Small intestine (tissue), 7 donors: ENCODE data around the gene CREB5. TPM values are rescaled to one million over a fixed set of nuclear protein-coding genes. Genes with fewer than 3 reads are reported as not detected.

Experiments
- DNase-seq, 2 donors: peaks; one replicate each; pipeline versions ENCODE4 v3.0.0 to v3.0.0-alpha.2; 2013
- FAIRE-seq: peaks from 2 replicates; lab custom pipeline; 2012; peaks lifted over from hg19 to GRCh38; lab: Jason Lieb, UNC
- H3K27ac ChIP-seq, 3 donors: one replicate each; pipeline ENCODE4 v1.5.1; 2013; ENCODE audit warnings: low read length in 2 of 3, mild to moderate bottlenecking in 2 of 3, control low read depth in 1 of 3, inconsistent platforms in 1 of 3, low read depth in 1 of 3, moderate library complexity in 1 of 3
- H3K27me3 ChIP-seq, 3 donors: one replicate each; pipeline ENCODE4 v1.6.1; 2013; ENCODE audit warnings: low read length in 3 of 3, inconsistent platforms in 1 of 3; ENCODE audit not compliant: control insufficient read depth in 3 of 3, insufficient read depth in 3 of 3
- H3K36me3 ChIP-seq, 3 donors: one replicate each; pipeline ENCODE4 v1.6.1; 2013; ENCODE audit warnings: low read length in 3 of 3, inconsistent platforms in 1 of 3, low read depth in 1 of 3, mild to moderate bottlenecking in 1 of 3, moderate library complexity in 1 of 3; ENCODE audit not compliant: control insufficient read depth in 3 of 3, insufficient read depth in 2 of 3
- H3K4me1 ChIP-seq, 3 donors: one replicate each; pipeline ENCODE4 v1.6.1; 2013; ENCODE audit warnings: low read length in 2 of 3, inconsistent platforms in 1 of 3, low read depth in 1 of 3, mild to moderate bottlenecking in 1 of 3, moderate library complexity in 1 of 3; ENCODE audit not compliant: control insufficient read depth in 3 of 3, insufficient read depth in 2 of 3
- H3K4me3 ChIP-seq, 3 donors: one replicate each; pipeline ENCODE4 v1.5.1; 2013; ENCODE audit warnings: low read length in 3 of 3, control low read depth in 1 of 3, inconsistent platforms in 1 of 3, low read depth in 1 of 3, mild to moderate bottlenecking in 1 of 3, moderate library complexity in 1 of 3
- H3K9me3 ChIP-seq, 2 donors: one replicate each; pipeline ENCODE4 v1.6.1; 2013; ENCODE audit warnings: low read depth in 1 of 2, low read length in 1 of 2; ENCODE audit not compliant: control insufficient read depth in 2 of 2, insufficient read depth in 1 of 2
- WGBS, 3 donors: extraction: QIAGEN DNeasy Blood & Tissue Kit; methylation state at CpG; one replicate each; pipeline ENCODE4 v1.1.7; 2013; 5-methylcytosine and 5-hydroxymethylcytosine counted together
- polyA plus RNA-seq, 4 donors: library from polyadenylated mRNA; stranded (reverse) in 3 of 4; unstranded in 1 of 4; fragments of 200-250 nt in 3 of 4; fragments of 120-200 nt in 1 of 4; gene quantifications; one replicate each; pipeline versions ENCODE4 v1.2.1 to v1.2.3, GENCODE V29; 2013
- donor health status: healthy with polysubstance abuse.
- donor health status: control.
- donor health status: control.
- donor health status: Bipolar disorder and iron deficiency.
- donor health status: healthy.

The CREB5 gene
- polyA plus RNA-seq, 4 donors, result 0.27 to 3.0 (median 1.8) TPM; not detected in 1

DNA sequence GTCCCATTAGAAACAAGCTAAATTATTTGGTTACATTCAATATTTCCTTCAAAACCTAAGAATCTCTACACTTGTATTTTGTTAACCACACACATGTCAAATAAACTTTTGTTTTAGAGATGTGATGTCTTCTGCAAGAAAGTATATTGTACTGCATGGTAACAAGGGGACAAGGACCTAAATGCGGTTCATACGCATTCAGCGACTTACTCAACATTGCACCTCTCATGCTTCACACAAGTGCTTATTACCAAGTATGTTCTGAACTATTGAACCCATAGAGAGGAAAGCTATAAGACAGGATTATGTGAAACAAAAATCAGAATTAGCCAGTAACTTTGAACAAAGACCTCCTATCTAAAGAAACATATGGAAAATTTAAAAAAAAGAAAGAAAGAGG is 68.3 kb downstream of the CREB5 start:
- Histone ChIP-seq H3K27ac (no peak overlapping the region), H3K4me1 (no peaks in the 10 kb centered on the region), H3K9me3 (no peaks in the 10 kb centered on the region), H3K27me3 (no peaks in the 10 kb centered on the region), H3K36me3 (no peaks in the 10 kb centered on the region), H3K4me3 (no peak overlapping the region)
- 95 to 98% (median 97%) methylated on average over 3 of the region's 3 CpGs for WGBS, 3 donors
- FAIRE-seq (no peak), DNase-seq (no peak)

DNA sequence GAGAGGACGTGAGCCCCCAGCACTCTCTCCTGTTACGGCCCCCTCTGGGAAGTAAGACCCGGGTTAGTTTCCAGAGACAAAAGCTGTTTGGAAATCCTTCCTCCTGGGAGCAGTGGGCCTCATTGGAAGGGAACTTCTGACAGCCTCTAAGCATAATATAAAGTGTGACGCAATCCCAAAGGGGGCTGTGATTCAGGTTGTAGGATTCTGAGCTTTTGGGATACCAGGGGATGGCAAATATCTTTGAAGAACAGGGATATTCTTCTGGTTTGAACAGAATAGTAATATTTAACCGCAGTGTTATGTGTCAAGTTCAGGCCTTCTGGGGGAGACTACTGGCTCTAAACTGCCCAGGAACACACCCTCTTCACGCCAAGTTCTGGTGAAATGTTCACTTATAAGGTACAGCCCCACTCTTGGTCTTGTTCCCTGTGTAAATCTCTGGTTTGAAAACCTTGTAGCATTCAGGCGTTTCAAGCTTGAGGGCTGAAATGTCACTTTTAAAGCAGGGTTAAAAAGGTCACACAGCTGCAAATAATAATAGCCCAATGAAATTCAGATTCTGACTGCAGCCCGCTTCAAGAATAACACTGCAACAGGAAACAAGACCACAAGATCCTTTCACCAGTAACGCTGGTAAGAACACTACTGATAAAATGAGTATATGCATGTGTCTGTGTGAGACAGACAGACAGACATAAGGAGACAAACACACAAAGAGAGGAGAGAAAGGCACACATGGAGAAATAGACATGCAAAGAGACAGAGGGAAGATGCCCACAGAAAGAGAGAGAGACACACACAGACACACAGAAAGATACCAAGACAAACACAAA is 69.0 kb downstream of the CREB5 start:
- H3K27me3 ChIP-seq, result no peaks in the 10 kb centered on the region
- DNase-seq, result no peak
- WGBS, 3 donors, result 60 to 73% (median 65%) methylated on average over 9 of the region's 9 CpGs
- H3K4me3 ChIP-seq, result no peak overlapping the region
- no peak overlapping the region for H3K27ac ChIP-seq
- no peaks in the 10 kb centered on the region for H3K36me3 ChIP-seq
- no peak for FAIRE-seq
- no peaks in the 10 kb centered on the region for H3K4me1 ChIP-seq
- H3K9me3 ChIP-seq, result no peaks in the 10 kb centered on the region

GRCh38 chr7:28483112-28483511 is 70.8 kb downstream of the CREB5 start:
- 33 to 60% (median 44%) methylated on average over 4 of the region's 4 CpGs for WGBS, 3 donors
- no peak overlapping the region for H3K27ac ChIP-seq
- FAIRE-seq, result no peak
- H3K27me3 ChIP-seq, result no peaks in the 10 kb centered on the region
- H3K9me3 ChIP-seq, result no peaks in the 10 kb centered on the region
- DNase-seq, result no peak
- no peaks in the 10 kb centered on the region for H3K4me1 ChIP-seq
- H3K36me3 ChIP-seq, result no peaks in the 10 kb centered on the region
- H3K4me3 ChIP-seq, result no peak overlapping the region

DNA sequence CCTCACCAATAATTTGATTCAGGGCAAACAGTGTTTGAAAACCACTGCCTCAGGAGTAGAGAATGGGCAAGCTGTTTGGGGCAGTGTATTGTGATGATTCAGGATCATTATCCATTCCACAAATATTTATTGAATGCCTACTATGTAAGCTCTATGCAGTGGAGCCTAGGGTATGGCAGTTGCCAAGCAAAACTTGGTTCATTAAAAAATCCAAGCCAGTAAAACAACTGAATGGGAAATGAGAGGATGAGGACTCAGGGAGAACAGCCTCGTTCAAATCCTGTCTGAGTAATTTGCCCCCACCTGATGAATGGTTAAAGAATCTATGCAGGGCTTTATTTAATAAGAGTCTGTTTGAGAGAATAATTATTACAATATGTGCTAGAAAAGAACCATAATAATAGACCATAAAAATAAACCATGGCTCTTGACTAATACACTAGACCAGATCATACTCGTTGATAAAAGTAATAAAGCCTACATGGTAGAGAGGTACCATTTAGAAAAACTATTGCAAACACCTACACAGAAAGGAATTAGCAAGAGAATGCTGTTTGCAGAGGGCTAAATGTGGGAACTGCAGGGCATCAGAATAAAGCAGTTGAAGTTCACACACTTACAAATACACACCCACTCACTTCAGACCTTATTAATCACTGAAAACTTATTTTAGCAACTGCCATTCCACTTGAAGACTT is 71.7 kb downstream of the CREB5 start:
- no peak overlapping the region for H3K4me3 ChIP-seq
- H3K4me1 ChIP-seq, result no peaks in the 10 kb centered on the region
- H3K9me3 ChIP-seq, result no peaks in the 10 kb centered on the region
- H3K27me3 ChIP-seq, result no peaks in the 10 kb centered on the region
- no peak for DNase-seq
- 20 to 59% (median 46%) methylated on average over 2 of the region's 2 CpGs for WGBS, 3 donors
- no peak overlapping the region for H3K27ac ChIP-seq
- FAIRE-seq, result no peak
- no peaks in the 10 kb centered on the region for H3K36me3 ChIP-seq

DNA sequence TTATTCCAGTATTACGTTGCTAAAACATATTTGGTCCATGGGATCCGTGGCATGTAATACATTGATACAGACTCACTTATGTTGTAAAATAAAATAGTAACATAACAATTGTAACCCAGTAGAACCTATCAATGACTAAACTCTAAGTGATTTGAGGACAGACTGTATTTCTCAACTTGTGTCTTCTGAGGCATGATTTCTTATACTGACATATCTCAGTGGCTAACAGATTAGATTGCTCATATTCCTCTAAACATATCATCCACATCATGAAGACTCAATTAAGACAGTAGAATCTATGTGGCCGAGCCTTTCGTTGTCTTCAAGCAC is 72.3 kb downstream of the CREB5 start:
- FAIRE-seq (no peak), DNase-seq (no peak)
- Histone ChIP-seq H3K4me1 (no peaks in the 10 kb centered on the region), H3K27ac (no peak overlapping the region), H3K36me3 (no peaks in the 10 kb centered on the region), H3K4me3 (no peak overlapping the region), H3K9me3 (no peaks in the 10 kb centered on the region), H3K27me3 (no peaks in the 10 kb centered on the region)
- WGBS, 3 donors, result 82 to 91% (median 90%) methylated on average over 4 of the region's 4 CpGs

GRCh38 chr7:28487487-28487886 is 75.2 kb downstream of the CREB5 start:
- DNase-seq, result no peak
- Histone ChIP-seq H3K27ac (no peak overlapping the region), H3K27me3 (no peaks in the 10 kb centered on the region), H3K4me3 (no peak overlapping the region), H3K4me1 (no peaks in the 10 kb centered on the region), H3K36me3 (no peaks in the 10 kb centered on the region), H3K9me3 (no peaks in the 10 kb centered on the region)
- 85 to 94% (median 86%) methylated on average over 4 of the region's 4 CpGs for WGBS, 3 donors
- no peak for FAIRE-seq

- no peaks in the 10 kb centered on the region for H3K36me3 ChIP-seq
- no peaks in the 10 kb centered on the region for H3K4me1 ChIP-seq
- no peak overlapping the region for H3K4me3 ChIP-seq
- H3K27me3 ChIP-seq, result no peaks in the 10 kb centered on the region
- H3K27ac ChIP-seq, result no peak overlapping the region
- WGBS, 3 donors, result 60 to 67% (median 61%) methylated on average over 9 of the region's 9 CpGs
- FAIRE-seq (no peak), DNase-seq (peak in 1 of 2 donors; percentile 11)
- no peaks in the 10 kb centered on the region for H3K9me3 ChIP-seq
These were observed 75.9 kb downstream of the CREB5 start for GRCh38 chr7:28488061-28488791.

- DNase-seq, result no peak
- FAIRE-seq, result no peak
- H3K36me3 ChIP-seq, result no peaks in the 10 kb centered on the region
- WGBS, 3 donors, result 81 to 88% (median 87%) methylated on average over 11 of the region's 11 CpGs
- no peaks in the 10 kb centered on the region for H3K4me1 ChIP-seq
- H3K27ac ChIP-seq, result no peak overlapping the region
- no peaks in the 10 kb centered on the region for H3K27me3 ChIP-seq
- no peaks in the 10 kb centered on the region for H3K9me3 ChIP-seq
- H3K4me3 ChIP-seq, result no peak overlapping the region
These were observed 78.5 kb downstream of the CREB5 start for GRCh38 chr7:28490831-28491230.
